Activated CD8-positive, alpha-beta memory T cell treated with anti-CD3 and anti-CD28 coated beads, Interleukin-2, amount 50 U/mL, for 24 hours (primary cell): ENCODE data around the gene ARHGAP33.
A peak's percentile ranks its signal among the peaks of the same experiment; 100 is the strongest.
"Not testable (repeated sequence)": the region's sequence is repeated elsewhere in the genome, so short reads cannot be mapped to it uniquely, and the experiment has no call there.

ENCODE experiments used
- DNase-seq: peaks from one replicate; pipeline ENCODE4 v3.0.0-alpha.2; 2020; ENCODE audit errors: extremely low read depth

ARHGAP33 gene

GRCh38 chr19:35755131-35755549, 20.2 kb upstream of the ARHGAP33 start:
- DNase-seq, result no peak

GRCh38 chr19:35755550-35756376, 19.6 kb upstream of the ARHGAP33 start:
- no peak for DNase-seq

- no peak for DNase-seq
Observed at GRCh38 chr19:35756377-35757230, 18.8 kb upstream of the ARHGAP33 start, which contains the start of gene HSPB6. TSS of gene HSPB6 (minus strand) at chr19:35757029. CDS start at chr19:35757008, 21 bp downstream.

GRCh38 chr19:35757231-35757748, 18.1 kb upstream of the ARHGAP33 start:
- no peak for DNase-seq

- DNase-seq, result peak; percentile 97
Observed at GRCh38 chr19:35757749-35758608, 17.4 kb upstream of the ARHGAP33 start, which contains the start of gene PROSER3. TSS of gene PROSER3 (plus strand) at chr19:35758176. CDS start at chr19:35758216, 40 bp downstream.

- no peak for DNase-seq
Observed at GRCh38 chr19:35759697-35760096, 15.7 kb upstream of the ARHGAP33 start.

- no peak for DNase-seq
Observed at GRCh38 chr19:35760711-35761349, 14.5 kb upstream of the ARHGAP33 start.

- no peak for DNase-seq
Observed at GRCh38 chr19:35764432-35765315, 10.7 kb upstream of the ARHGAP33 start.

- DNase-seq, result no peak
Observed at GRCh38 chr19:35766571-35767104, 8.7 kb upstream of the ARHGAP33 start.

- DNase-seq, result no peak
Observed at GRCh38 chr19:35767288-35768081, 7.9 kb upstream of the ARHGAP33 start.

- DNase-seq, result no peak
Observed at GRCh38 chr19:35768082-35768421, 7.3 kb upstream of the ARHGAP33 start.

GRCh38 chr19:35772362-35772761, 3.0 kb upstream of the ARHGAP33 start:
- not testable (repeated sequence) for DNase-seq

- no peak for DNase-seq
Observed at GRCh38 chr19:35773020-35773806, 2.2 kb upstream of the ARHGAP33 start.

GRCh38 chr19:35774274-35775045, 904 bp upstream of the ARHGAP33 start:
- no peak for DNase-seq

- DNase-seq, result no peak
Observed at GRCh38 chr19:35775046-35775297, 392 bp upstream of the ARHGAP33 start.

- no peak for DNase-seq
Observed at GRCh38 chr19:35776102-35776788, 881 bp downstream of the ARHGAP33 start.
